GM18873 (cell line): ENCODE results near the gene MYL12B.

Experiments used
- ATAC-seq: cut with Tn5 transposase; IDR thresholded peaks from one replicate; pipeline ENCODE4 v1.9.1; 2021; ENCODE audit warnings: mild to moderate bottlenecking, moderate library complexity, moderate number of reproducible peaks; ENCODE audit not compliant: unreplicated experiment, low FRiP score

Gene MYL12B

DNA sequence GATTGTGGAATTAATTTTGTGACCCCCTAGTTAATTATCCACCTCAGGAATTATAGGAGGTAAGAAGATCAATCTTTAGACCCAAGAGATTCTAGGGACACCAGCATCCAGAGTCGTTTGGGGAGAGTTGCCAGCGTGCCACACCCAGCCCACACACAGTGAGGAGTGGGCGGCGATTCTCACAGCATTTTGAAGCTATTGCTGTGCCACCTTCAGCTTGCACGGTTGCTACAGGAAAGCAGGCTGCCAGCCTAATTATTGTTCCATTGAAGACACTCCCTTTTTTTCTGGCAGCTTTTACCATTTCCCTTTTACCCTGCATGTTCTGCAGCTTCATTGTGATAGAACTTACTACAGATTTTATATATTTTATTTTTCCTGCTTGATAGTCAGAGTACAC lies 27.5 kb upstream of the MYL12B start:
- no peak for ATAC-seq

- no peak for ATAC-seq
These were observed 26.1 kb upstream of the MYL12B start for GRCh38 chr18:3235846-3236245.

GRCh38 chr18:3236470-3236869 lies 25.5 kb upstream of the MYL12B start:
- no peak for ATAC-seq

DNA sequence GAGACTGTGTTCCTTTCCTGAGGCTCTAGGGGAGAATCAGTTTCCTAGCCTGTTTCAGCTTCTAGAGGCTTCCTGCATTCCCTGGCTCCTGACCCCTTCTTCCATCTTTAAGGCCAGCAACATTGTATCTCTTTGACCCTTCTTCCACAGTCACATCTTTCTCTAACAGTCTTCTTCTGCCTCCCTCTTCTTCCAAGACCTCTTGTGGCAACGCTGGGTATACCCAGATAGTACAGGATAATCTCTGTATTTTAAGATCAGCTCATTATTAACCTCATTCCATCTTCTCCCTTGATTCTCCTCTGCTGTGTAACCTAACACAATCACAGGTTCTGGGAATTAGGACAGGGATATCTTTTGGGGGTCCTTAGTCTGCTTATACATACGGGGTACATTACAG lies 23.2 kb upstream of the MYL12B start:
- ATAC-seq, result no peak

DNA sequence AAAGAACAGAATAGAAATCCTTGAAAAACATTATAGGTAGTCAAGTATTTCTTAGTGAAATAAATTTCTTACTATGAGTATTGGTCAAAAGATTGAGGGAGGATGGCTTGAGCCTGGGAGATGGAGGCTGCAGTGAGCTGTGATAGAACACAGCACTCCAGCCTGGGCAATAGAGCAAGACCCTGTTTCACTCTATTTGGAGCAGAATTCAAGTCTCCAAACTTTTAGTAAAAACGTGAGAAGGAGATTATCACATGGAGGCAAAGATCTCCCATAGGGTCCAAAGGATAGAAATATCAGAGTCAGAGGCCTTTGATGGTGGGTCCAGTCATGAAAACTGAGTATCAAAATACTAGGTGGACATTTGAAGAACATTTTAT lies 16.8 kb upstream of the MYL12B start:
- ATAC-seq, result no peak

DNA sequence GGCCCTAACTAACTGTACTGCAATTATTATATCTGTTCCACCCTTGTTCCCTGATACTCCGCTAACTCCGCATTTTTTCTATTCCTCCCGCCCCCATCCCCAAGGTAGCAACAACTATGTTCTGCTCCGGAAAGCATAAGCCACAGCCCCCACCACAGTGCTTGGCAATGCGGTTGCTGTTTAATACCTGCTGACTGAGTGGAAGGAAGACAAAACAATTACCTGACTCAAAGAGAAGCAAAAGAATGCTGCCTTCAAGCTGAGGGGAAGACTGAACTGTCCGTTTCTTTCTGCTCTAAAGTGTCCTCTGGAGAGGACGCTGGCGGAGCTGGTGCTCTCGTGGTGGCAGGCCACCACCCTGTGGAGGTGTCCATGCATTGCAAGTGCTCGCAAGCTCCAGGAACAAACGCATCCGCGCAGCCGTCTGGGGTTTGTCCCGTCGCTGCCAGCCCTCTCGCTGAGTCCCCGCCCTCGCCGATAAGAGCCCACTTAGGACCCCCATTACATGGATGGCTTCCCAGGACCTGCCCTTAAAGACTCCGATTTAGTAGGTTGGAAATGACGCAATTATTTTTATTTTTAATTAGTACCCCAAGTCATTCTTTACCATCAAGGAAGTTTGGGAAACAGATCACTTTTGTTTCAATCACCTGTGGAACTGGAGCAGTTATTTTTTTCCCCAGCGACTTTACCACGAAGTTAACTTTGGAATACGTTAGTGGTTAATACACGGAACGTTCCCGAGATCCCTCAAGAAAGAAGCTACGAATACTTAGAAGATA lies 15.9 kb upstream of the MYL12B start:
- ATAC-seq, result peak; percentile 38

DNA sequence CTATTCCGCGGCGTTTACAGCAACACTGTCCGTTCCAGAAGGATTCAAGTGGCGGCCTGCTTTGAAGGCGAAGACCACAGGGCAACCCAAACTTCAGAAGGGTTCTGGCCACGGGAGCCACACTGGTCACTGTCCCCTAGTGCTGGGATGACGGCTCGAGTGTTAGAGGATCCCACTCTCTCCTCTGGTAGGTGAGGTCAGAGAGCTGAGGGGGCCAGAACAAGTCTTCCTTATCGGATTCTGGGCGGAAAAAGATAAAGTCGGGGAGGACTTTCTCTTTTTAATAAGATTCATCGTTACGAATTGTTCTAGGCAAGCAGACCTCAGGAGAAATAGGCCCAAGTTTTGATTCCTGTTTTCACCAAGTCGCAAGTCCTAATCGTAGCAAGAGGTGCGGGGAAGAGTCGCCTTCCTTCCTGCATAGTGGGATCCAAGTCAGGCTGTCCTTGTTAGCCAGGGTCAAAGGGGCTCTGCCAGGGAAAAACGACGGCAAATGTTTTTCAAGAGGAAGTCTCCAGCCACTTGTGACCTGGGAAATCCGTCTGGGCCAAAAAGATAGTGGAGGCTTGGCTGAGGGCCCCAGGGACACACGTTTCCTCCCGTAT lies 15.2 kb upstream of the MYL12B start:
- no peak for ATAC-seq

DNA sequence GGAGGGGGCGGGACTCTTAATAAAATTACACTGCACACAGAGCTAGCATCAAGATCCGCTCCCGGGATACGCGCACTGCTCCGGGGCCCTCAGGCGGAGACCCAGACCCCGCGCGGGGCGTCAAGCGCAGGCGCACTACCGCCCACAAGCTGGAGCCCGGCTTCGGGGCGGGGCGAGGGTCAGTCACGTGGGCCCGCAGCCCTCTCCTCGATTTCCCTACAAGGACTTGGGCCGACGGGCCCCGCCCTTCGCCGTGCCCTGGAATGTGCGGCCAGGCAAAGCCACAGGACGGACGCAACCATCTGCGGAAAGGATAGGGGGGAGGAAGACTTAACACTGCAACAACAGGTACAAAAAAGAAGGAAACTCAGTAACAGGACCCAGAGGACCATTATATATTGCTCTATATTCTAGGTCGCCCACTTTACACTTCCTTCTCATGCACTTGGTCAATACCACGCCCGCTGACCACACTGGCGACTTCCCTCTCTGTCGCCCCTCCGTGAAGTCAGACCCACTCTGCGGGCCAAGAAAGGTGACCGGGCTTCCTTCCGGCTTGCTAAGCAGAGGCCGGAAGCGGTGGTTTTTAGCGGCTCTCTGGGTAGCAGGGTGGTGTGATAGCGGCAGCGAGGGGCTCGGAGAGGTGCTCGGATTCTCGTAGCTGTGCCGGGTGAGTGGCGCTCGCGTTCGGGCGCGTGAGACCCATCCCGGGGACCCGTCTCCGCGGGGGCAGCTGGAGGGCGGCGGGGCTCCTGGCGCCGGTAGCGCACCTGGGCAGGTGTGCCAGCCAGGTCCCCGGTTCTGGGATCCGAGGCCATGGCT lies 14.5 kb upstream of the MYL12B start, which contains the start of gene MYL12A:
Gene MYL12A (plus strand): TSS at position 562 of the 822 bp plus-strand sequence. CDS start 5,447 bp downstream, outside the sequence.
- peak; percentile 77 for ATAC-seq

GRCh38 chr18:3248062-3248657 lies 13.8 kb upstream of the MYL12B start:
- no peak for ATAC-seq

- ATAC-seq, result no peak
These were observed 13.1 kb upstream of the MYL12B start for GRCh38 chr18:3248658-3249359.

- no peak for ATAC-seq
These were observed 11.5 kb upstream of the MYL12B start for GRCh38 chr18:3250237-3251107.

GRCh38 chr18:3251249-3251962 lies 10.5 kb upstream of the MYL12B start:
- ATAC-seq, result no peak

GRCh38 chr18:3251963-3252277 lies 10.0 kb upstream of the MYL12B start:
- no peak for ATAC-seq

GRCh38 chr18:3252843-3253242 lies 9.1 kb upstream of the MYL12B start:
- no peak for ATAC-seq

DNA sequence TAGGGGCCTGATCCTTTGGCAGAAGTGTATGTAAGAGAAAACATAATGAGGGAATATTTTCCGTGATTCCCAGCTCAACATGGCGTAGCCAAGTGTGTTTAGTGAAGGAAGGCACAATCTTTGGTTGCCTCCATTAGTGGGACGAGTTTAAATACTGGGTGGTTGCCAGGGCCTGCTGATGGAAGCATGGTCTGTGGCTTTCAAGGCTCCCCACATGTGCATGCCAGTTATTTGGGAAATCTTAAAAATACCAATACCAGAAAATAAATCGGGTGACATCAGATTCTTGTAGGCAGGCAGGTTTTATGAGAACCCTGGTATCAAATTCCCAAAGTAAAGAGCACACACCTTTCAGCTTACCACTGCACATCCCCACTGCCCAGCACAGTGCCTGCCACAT lies 7.2 kb upstream of the MYL12B start:
- no peak for ATAC-seq

GRCh38 chr18:3255611-3256165 lies 6.2 kb upstream of the MYL12B start:
- no peak for ATAC-seq

GRCh38 chr18:3256693-3257626 lies 5.0 kb upstream of the MYL12B start:
- ATAC-seq, result no peak
